HCT116 (cell line): ENCODE data around the gene CCDC15. TPM values are rescaled to one million over a fixed set of nuclear protein-coding genes. Genes with fewer than 3 reads are reported as not detected.

Source experiments
- ATAC-seq: fragments of 200-7000 bp; cut with Tn5 transposase; 2 replicates; pipeline ENCODE4 v1.9.1; 2020; ENCODE audit warnings: mild to moderate bottlenecking, moderate library complexity
- BruUV-seq: library from RNA; stranded (reverse); fragments of 400-500 nt; replicated peaks from 2 replicates; lab custom pipeline; 2021; lab: Mats Ljungman, UMichigan
- CTCF ChIA-PET: fragments of 300-600 bp; sonication (Branson Sonifier 250); formaldehyde crosslinking; loops from one replicate; lab custom pipeline; 2021; ENCODE audit warnings: antibody characterized with exemption; lab: Charles Lee
- POLR2A ChIA-PET: fragments of 300-600, 350-600 bp; sonication (Branson Sonifier 250); formaldehyde crosslinking; loops from one replicate; lab custom pipeline; 2021; ENCODE audit warnings: antibody characterized with exemption; lab: Charles Lee
- RAD21 ChIA-PET, 2 experiments: fragments of 300-600 bp; sonication (Branson Sonifier 250); formaldehyde crosslinking; loops; one replicate each; lab custom pipeline; 2023; ENCODE audit warnings: low total read pairs in 2 of 2; ENCODE audit not compliant: uncharacterized antibody in 2 of 2, unreplicated experiment in 2 of 2, low non-redundant PET in 1 of 2; lab: Charles Lee
- DNase-seq: peaks from one replicate; pipeline ENCODE4 v3.0.0-alpha.2; 2010; ENCODE audit warnings: low read depth, low spot score
- H2AFZ ChIP-seq: fragments of 200-600 bp; shearing (Covaris generic), sonication (generic); 2 replicates; pipeline ENCODE4 v1.6.1; 2017; ENCODE audit warnings: low read depth, mixed run types, mixed read lengths, antibody characterized with exemption, low read length; ENCODE audit not compliant: poor library complexity, severe bottlenecking
- H3K27ac ChIP-seq: 2 replicates; pipeline ENCODE4 v1.5.1; 2012; ENCODE audit warnings: low read depth, low read length
- H3K27me3 ChIP-seq: fragments of 200-600 bp; sonication (generic); 2 replicates; pipeline ENCODE4 v1.6.1; 2016; ENCODE audit warnings: mixed run types, low read length, mixed read lengths; ENCODE audit not compliant: insufficient read depth
- H3K36me3 ChIP-seq, 2 experiments: fragments of 200-500 bp in 1 of 2; fragments of 200-600 bp in 1 of 2; sonication (Bioruptor generic) in 1 of 2; sonication (generic) in 1 of 2; 2 replicates each; pipeline versions ENCODE4 v1.5.1 to v1.6.1; 2014 to 2016; ENCODE audit warnings: low read length in 2 of 2, inconsistent platforms in 1 of 2, mixed read lengths in 1 of 2, mixed run types in 1 of 2; ENCODE audit not compliant: insufficient read depth in 2 of 2, control insufficient read depth in 1 of 2
- H3K4me1 ChIP-seq, 2 experiments: fragments of 200-600 bp in 1 of 2; sonication (generic) in 1 of 2; 2 replicates each; pipeline versions ENCODE4 v1.5.1 to v1.6.1; 2012 to 2017; ENCODE audit warnings: low read length in 2 of 2, inconsistent platforms in 1 of 2, mild to moderate bottlenecking in 1 of 2, mixed read lengths in 1 of 2, mixed run types in 1 of 2, moderate library complexity in 1 of 2; ENCODE audit not compliant: insufficient read depth in 2 of 2, control insufficient read depth in 1 of 2
- H3K4me2 ChIP-seq: fragments of 200-600 bp; sonication (generic); 2 replicates; pipeline ENCODE4 v1.6.1; 2017; ENCODE audit warnings: mixed run types, low read length, mixed read lengths
- H3K4me3 ChIP-seq, 2 experiments: fragments of 200-600 bp in 1 of 2; sonication (generic) in 1 of 2; replicated peaks in 1 of 2; 2 replicates each; pipeline ENCODE4 v1.5.1; 2011 to 2016; ENCODE audit warnings: low read length in 2 of 2, control low read depth in 1 of 2, low read depth in 1 of 2, mild to moderate bottlenecking in 1 of 2, mixed read lengths in 1 of 2, mixed run types in 1 of 2
- H3K79me2 ChIP-seq: fragments of 200-600 bp; sonication (generic); 2 replicates; pipeline ENCODE4 v1.6.1; 2017; ENCODE audit warnings: mild to moderate bottlenecking, mixed run types, low read length, moderate library complexity, mixed read lengths; ENCODE audit not compliant: insufficient read depth
- H3K9ac ChIP-seq: fragments of 200-600 bp; sonication (generic); 2 replicates; pipeline ENCODE4 v1.6.1; 2016; ENCODE audit warnings: low read length, mixed read lengths
- H3K9me2 ChIP-seq: fragments of 200-600 bp; sonication (generic), shearing (Covaris generic); 2 replicates; pipeline ENCODE4 v1.6.1; 2017; ENCODE audit warnings: mixed run types, mild to moderate bottlenecking, moderate library complexity; ENCODE audit not compliant: insufficient read depth
- H3K9me3 ChIP-seq, 2 experiments: fragments of 200-500 bp in 1 of 2; fragments of 200-600 bp in 1 of 2; sonication (Bioruptor generic) in 1 of 2; sonication (generic) in 1 of 2; 2 replicates each; pipeline ENCODE4 v1.6.1; 2014 to 2017; ENCODE audit warnings: low read length in 2 of 2, mixed read lengths in 2 of 2, inconsistent platforms in 1 of 2, low read depth in 1 of 2, mild to moderate bottlenecking in 1 of 2, mixed run types in 1 of 2, moderate library complexity in 1 of 2; ENCODE audit not compliant: control insufficient read depth in 1 of 2, insufficient read depth in 1 of 2
- H4K20me1 ChIP-seq: fragments of 200-600 bp; sonication (generic), shearing (Covaris generic); 2 replicates; pipeline ENCODE4 v1.6.1; 2017; ENCODE audit warnings: mixed run types, mild to moderate bottlenecking, moderate library complexity; ENCODE audit not compliant: insufficient read depth
- CEBPB ChIP-seq: IDR thresholded peaks from 2 replicates; pipeline ENCODE4 v1.6.1; 2012; ENCODE audit warnings: low read depth
- EGR1 ChIP-seq: IDR thresholded peaks from 2 replicates; pipeline ENCODE4 v1.6.1; 2012; ENCODE audit warnings: low read depth
- ELF1 ChIP-seq: IDR thresholded peaks from 2 replicates; pipeline ENCODE4 v1.6.1; 2012; ENCODE audit warnings: low read depth, borderline replicate concordance
- EZH2 ChIP-seq: fragments of 200-600 bp; sonication (generic); IDR thresholded peaks from 2 replicates; pipeline ENCODE4 v1.6.1; 2017; ENCODE audit warnings: antibody characterized with exemption, mixed run types
- FOSL1 ChIP-seq: IDR thresholded peaks from 2 replicates; pipeline ENCODE4 v1.6.1; 2012; ENCODE audit warnings: low read depth
- JUND ChIP-seq: IDR thresholded peaks from 2 replicates; pipeline ENCODE4 v1.6.1; 2012
- POLR2A ChIP-seq: IDR thresholded peaks from 2 replicates; pipeline ENCODE4 v1.7.0; 2011; ENCODE audit warnings: borderline replicate concordance; ENCODE audit not compliant: insufficient read depth, insufficient read length; ENCODE audit errors: extremely low read depth
- POLR2AphosphoS5 ChIP-seq: IDR thresholded peaks from 2 replicates; pipeline ENCODE4 v1.6.1; 2011; ENCODE audit warnings: mild to moderate bottlenecking, low read depth, low read length, moderate library complexity
- RAD21 ChIP-seq: IDR thresholded peaks from 2 replicates; pipeline ENCODE4 v1.6.1; 2012; ENCODE audit warnings: low read depth, mild to moderate bottlenecking
- SIN3A ChIP-seq: IDR thresholded peaks from 2 replicates; pipeline ENCODE4 v1.6.1; 2012; ENCODE audit warnings: low read depth
- SRF ChIP-seq: IDR thresholded peaks from 2 replicates; pipeline ENCODE4 v1.6.1; 2012; ENCODE audit warnings: low read depth
- TCF7L2 ChIP-seq: IDR thresholded peaks from 2 replicates; pipeline ENCODE4 v1.7.0; 2011; ENCODE audit warnings: borderline replicate concordance, inconsistent platforms; ENCODE audit not compliant: insufficient read depth, insufficient read length; ENCODE audit errors: extremely low read depth
- YY1 ChIP-seq: IDR thresholded peaks from 2 replicates; pipeline ENCODE4 v1.6.1; 2011; ENCODE audit warnings: low read length, low read depth, moderate library complexity, mild to moderate bottlenecking; ENCODE audit not compliant: insufficient replicate concordance; ENCODE audit errors: extremely low read depth
- ZFX ChIP-seq: fragments of 450-650 bp; IDR thresholded peaks from 2 replicates; pipeline ENCODE4 v1.6.1; 2017
- ZNF274 ChIP-seq: fragments of 200-500 bp; sonication (Bioruptor generic); IDR thresholded peaks from 2 replicates; pipeline ENCODE4 v1.6.1; 2014; ENCODE audit warnings: mild to moderate bottlenecking, low read depth, low read length, inconsistent platforms
- intact Hi-C: fragments of 100-400 bp; cut with micrococcal nuclease; formaldehyde crosslinking; loops from 2 replicates; pipeline ENCODE4 v1.10.0; 2022
- total RNA-seq: library from RNA; stranded (reverse); gene quantifications from one replicate; pipeline ENCODE4 v1.2.1, GENCODE V29; 2021; ENCODE audit not compliant: unreplicated experiment
- TF ChIP-seq, protein P1 (sequence below), 3 experiments: fragments of 200-600 bp in 1 of 3; sonication (generic) in 1 of 3; IDR thresholded peaks in 2 of 3; conservative IDR thresholded peaks in 1 of 3; 2 replicates each; pipeline ENCODE4 v1.5.1; 2012 to 2017; ENCODE audit warnings: low read depth in 2 of 3, low read length in 2 of 3, antibody characterized with exemption in 1 of 3, borderline replicate concordance in 1 of 3, control low read depth in 1 of 3, mild to moderate bottlenecking in 1 of 3, mixed read lengths in 1 of 3, mixed run types in 1 of 3, moderate library complexity in 1 of 3; ENCODE audit not compliant: insufficient read depth in 1 of 3

The CCDC15 gene
- total RNA-seq, 1 experiment from 2014 or later, result 2.4 TPM

GRCh38 chr11:124941703-124942102, 12.3 kb upstream of the CCDC15 start:
- H3K4me1 ChIP-seq, result peaks cover 0 to 3% of the 10 kb centered on the region in 2 experiments; a peak in 1 of 4 replicates
- H3K4me2 ChIP-seq, result no peak overlapping the region
- H3K27ac ChIP-seq, result no peak overlapping the region
- no peaks in the 10 kb centered on the region for H3K9me3 ChIP-seq
- H2AFZ ChIP-seq, result no peak overlapping the region
- no peaks in the 10 kb centered on the region for H3K36me3 ChIP-seq
- H3K4me3 ChIP-seq, result no peak overlapping the region
- no peak for ATAC-seq
- no peak for DNase-seq
- no TSS peak for BruUV-seq
- TF ChIP-seq SIN3A (no peak), JUND (no peak), ELF1 (no peak)
- TF ChIP-seq, protein P1, sequence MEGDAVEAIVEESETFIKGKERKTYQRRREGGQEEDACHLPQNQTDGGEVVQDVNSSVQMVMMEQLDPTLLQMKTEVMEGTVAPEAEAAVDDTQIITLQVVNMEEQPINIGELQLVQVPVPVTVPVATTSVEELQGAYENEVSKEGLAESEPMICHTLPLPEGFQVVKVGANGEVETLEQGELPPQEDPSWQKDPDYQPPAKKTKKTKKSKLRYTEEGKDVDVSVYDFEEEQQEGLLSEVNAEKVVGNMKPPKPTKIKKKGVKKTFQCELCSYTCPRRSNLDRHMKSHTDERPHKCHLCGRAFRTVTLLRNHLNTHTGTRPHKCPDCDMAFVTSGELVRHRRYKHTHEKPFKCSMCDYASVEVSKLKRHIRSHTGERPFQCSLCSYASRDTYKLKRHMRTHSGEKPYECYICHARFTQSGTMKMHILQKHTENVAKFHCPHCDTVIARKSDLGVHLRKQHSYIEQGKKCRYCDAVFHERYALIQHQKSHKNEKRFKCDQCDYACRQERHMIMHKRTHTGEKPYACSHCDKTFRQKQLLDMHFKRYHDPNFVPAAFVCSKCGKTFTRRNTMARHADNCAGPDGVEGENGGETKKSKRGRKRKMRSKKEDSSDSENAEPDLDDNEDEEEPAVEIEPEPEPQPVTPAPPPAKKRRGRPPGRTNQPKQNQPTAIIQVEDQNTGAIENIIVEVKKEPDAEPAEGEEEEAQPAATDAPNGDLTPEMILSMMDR (IDR thresholded peaks at IDR 0.05 in 2 of 3, conservative IDR thresholded peaks at IDR 0.05 in 1 of 3; ENCODE audit: borderline replicate concordance in 1 of 3, insufficient read depth in 1 of 3, low read depth in 2 of 3, low read length in 2 of 3), result no peak
- H3K27me3 ChIP-seq, result no peaks in the 10 kb centered on the region
- ChIA-PET RAD21 (no interaction called here), POLR2A (no interaction called here), CTCF (interaction anchor here (1.0 kb wide), 1 partner anchor 12 kb away, joined by 3 read pairs; the partner anchor contains the start of gene CCDC15)
- intact Hi-C loops, result no loop called here
- H3K79me2 ChIP-seq, result no peaks in the 10 kb centered on the region
- no peak overlapping the region for H3K9ac ChIP-seq
- no peaks in the 10 kb centered on the region for H4K20me1 ChIP-seq
- H3K9me2 ChIP-seq, result no peaks in the 10 kb centered on the region

DNA sequence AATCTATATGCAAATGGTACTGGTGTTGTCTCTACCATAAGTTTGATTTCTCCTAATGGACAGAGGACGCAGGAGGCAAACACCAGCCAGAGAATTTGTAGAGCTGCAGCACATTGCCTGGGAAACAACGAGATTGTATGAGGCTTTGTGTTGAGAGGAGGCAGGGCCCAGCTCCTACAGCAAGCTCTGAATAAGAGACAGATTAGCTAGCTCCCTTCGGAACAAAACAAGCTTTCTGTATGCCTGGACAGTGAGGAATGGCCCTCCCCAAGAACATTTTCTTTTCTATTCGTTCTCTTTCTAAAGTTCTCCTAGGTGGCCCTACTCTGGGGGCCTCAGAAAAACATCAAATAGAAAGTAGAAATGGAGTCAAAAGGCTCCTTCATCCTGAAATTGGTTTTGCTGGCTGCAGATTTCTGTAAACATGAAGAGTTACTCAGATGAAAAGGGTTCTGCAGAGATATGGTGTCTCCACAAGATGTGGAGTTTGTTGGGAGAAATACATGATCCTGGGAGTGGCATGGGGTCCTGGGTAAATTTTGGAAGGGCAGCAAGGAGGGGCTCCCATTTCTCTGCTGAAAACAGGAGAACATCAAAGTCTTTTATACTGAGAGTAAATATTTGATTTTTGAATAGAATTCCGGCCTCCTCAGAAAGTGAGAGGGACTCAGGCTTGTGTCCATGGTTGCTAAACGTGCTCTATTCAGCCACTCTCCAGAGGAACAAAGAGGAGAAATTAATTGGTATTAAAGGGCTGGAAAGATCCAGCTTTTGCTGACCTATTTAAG, 11.3 kb upstream of the CCDC15 start:
- no peak overlapping the region for H3K4me3 ChIP-seq
- RAD21 ChIA-PET, result no interaction called here
- H3K9me3 ChIP-seq, result no peaks in the 10 kb centered on the region
- no peak overlapping the region for H2AFZ ChIP-seq
- H3K4me2 ChIP-seq, result no peak overlapping the region
- no peaks in the 10 kb centered on the region for H3K27me3 ChIP-seq
- no peaks in the 10 kb centered on the region for H3K9me2 ChIP-seq
- H4K20me1 ChIP-seq, result no peaks in the 10 kb centered on the region
- BruUV-seq, result no TSS peak
- H3K27ac ChIP-seq, result no peak overlapping the region
- H3K4me1 ChIP-seq, result peaks cover 0 to 6% of the 10 kb centered on the region in 2 experiments; a peak in 1 of 4 replicates
- ATAC-seq (no peak), DNase-seq (no peak)
- no peaks in the 10 kb centered on the region for H3K36me3 ChIP-seq
- no peaks in the 10 kb centered on the region for H3K79me2 ChIP-seq
- CTCF ChIA-PET, result interaction anchor here (1.0 kb wide), 1 partner anchor 11 kb away, joined by 3 read pairs; the partner anchor contains the start of gene CCDC15
- TF ChIP-seq ZFX (no peak), POLR2A (no peak), ZNF274 (no peak), EZH2 (no peak), YY1 (no peak), EGR1 (no peak), TCF7L2 (no peak), RAD21 (no peak), CEBPB (no peak), SIN3A (no peak), SRF (no peak), POLR2AphosphoS5 (no peak), FOSL1 (no peak)
- intact Hi-C loops, result no loop called here
- H3K9ac ChIP-seq, result no peak overlapping the region
- POLR2A ChIA-PET, result no interaction called here
